Stimulated activated CD4-positive, alpha-beta T cell treated with anti-CD3 and anti-CD28 coated beads, Interleukin-1b, Interleukin-23, amount 100 ng/mL, for 4 hours (primary cell): ENCODE data around the gene GLP1R.
"Not testable (repeated sequence)": the region's sequence is repeated elsewhere in the genome, so short reads cannot be mapped to it uniquely, and the experiment has no call there.

Source experiments
- DNase-seq, 2 donors: peaks; one replicate each; pipeline ENCODE4 v3.0.0-alpha.2; 2020; ENCODE audit warnings: low read depth in 2 of 2

The GLP1R gene

DNA sequence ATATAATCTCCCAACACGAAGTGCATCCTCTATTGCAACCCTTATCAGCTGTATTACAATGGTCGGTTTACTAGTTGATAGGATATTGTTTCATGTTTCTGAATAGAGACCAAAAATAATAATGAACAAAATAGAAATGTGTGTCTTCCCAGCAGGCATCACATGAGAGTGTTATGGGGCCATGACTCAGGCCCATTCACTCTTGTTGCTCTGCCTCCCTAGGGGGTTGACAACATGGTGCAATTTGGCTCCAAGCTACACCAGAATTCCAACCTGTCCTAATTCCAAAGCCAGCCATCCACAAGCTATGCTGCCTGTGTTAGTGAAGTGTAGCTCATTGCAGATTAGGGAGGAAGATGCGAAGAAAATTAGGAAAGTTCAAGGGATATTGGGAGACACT is 79.5 kb downstream of the GLP1R start:
- no peak for DNase-seq

DNA sequence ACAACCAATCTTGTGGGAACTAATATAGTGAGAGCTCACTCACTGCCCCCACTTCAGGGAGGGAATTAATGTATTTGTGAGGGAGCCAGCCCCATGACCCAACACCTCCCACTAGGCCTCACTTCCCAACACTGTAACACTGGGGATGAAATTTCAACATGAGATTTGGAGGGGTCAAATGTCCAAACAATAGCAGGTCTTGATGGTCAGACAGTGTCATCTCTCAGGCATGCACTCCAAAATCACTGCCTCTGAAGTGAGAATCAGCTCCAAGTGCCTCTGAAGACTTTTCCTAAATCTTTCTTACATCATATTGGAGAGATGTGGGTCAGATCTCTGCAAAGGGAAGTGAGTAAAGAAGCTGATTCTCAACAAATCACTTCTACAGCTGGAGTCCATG is 80.3 kb downstream of the GLP1R start:
- no peak for DNase-seq

DNA sequence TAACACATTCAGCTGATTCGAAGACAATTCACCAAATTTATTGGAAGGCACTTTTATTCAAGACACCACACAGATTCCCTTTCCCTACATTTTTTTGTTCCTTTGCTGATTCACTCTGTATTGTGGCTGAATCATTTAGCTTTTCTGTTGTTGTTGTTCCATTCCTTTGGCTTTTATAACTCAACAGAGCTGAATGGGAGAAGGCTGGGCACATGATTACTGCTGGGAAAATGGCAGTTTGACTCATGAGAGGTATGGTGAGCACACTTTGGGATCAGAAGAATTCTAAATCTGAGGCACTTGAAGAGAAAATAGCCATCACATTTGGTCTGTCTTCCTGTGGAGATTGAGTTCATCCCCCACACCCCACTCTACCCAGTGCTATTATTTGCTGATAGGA is 82.1 kb downstream of the GLP1R start:
- DNase-seq: no peak

DNA sequence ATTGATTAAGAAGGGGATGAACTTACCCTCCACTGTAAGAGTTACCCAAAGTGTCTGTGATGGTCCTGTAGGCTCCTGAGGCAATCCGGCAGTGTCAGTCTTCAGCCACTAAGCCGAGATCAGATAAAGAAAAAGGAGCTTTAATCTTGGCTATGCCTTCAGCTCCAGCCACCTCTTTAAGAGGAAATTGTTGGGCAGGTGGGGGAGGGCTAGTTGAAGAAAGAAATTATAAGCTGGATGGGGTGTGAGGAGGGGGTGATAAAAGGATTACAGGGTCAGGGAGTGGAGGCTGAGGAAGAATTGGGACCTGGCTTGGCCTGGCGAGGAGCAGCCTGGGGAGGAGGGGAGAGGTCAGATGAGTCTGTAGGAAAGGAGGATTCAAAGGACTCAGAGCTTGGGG is 86.2 kb downstream of the GLP1R start:
- not testable (repeated sequence) for DNase-seq

DNA sequence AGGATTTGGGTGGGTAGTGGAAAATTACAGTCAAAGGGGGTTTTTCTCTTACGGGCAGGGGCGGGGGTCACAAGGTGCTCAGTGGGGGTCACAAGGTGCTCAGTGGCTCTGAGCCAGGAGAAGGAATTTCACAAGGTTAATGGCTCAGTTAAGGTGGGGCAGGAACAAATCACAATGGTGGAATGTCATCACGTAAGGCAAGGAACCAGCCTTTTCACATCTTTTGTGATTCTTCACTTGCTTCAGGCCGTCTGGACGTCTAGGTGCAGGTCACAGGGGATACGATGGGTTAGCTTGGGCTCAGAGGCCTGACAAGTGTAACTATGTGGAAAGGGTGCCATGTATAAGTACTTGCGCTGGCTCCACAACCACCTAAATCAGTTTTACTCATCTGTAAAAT is 87.6 kb downstream of the GLP1R start:
- not testable (repeated sequence) for DNase-seq

DNA sequence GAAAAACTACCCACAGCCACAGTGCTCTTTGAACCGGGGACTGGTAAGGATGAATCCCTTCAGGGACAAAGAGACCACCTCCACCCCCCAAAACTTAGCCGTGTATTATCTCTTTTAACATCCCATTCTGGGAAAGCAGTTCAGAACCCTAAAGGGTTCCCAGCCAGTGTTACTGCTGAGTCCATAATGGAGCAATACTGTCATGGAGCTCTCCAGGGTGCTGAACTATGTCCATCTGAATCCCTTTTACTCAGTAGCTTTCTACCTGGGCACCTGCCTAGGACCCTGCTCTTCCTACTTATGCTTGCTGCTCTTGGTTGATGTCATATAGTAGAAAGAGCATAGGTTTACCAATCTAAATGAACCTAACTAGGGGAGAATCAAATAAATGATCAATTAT is 88.7 kb downstream of the GLP1R start:
- no peak for DNase-seq
